Caco-2 (cell line): ENCODE measurements around the gene TTLL6. TPM values are rescaled to one million over a fixed set of nuclear protein-coding genes. Genes with fewer than 3 reads are reported as not detected.

Experiments used
- BruUV-seq: library from RNA; stranded (reverse); fragments of 400-500 nt; replicated peaks from 2 replicates; lab custom pipeline; 2021; lab: Mats Ljungman, UMichigan
- CTCF ChIA-PET: fragments of 300-600 bp; sonication (Branson Sonifier 250); formaldehyde crosslinking; loops from one replicate; lab custom pipeline; 2022; ENCODE audit warnings: antibody characterized with exemption; lab: Charles Lee
- POLR2A ChIA-PET: fragments of 300-600 bp; sonication (Branson Sonifier 250); formaldehyde crosslinking; loops from one replicate; lab custom pipeline; 2022; ENCODE audit warnings: antibody characterized with exemption; lab: Charles Lee
- DNase-seq, 2 experiments: peaks; one replicate each; pipeline versions ENCODE4 v3.0.0 to v3.0.0-alpha.2; 2020 to 2022
- H3K27me3 ChIP-seq: replicated peaks from 2 replicates; pipeline ENCODE4 v1.6.0; 2011; ENCODE audit warnings: low read length; ENCODE audit not compliant: control insufficient read depth, insufficient read depth
- H3K36me3 ChIP-seq: 2 replicates; pipeline ENCODE4 v1.5.1; 2011; ENCODE audit warnings: low read length; ENCODE audit not compliant: control insufficient read depth, insufficient read depth
- H3K4me1 ChIP-seq: fragments of 250-450 bp; sonication (Bioruptor Pico); 2 replicates; pipeline ENCODE4 v1.5.1; 2020; ENCODE audit warnings: mild to moderate bottlenecking
- H3K4me3 ChIP-seq: 2 replicates; pipeline ENCODE4 v1.5.1; 2011; ENCODE audit warnings: low read depth, mild to moderate bottlenecking, control low read depth, low read length
- H3K9me3 ChIP-seq: fragments of 250-450 bp; sonication (Bioruptor Pico); 2 replicates; pipeline ENCODE4 v1.5.1; 2020; ENCODE audit warnings: mild to moderate bottlenecking, moderate library complexity
- H3K27ac Mint-ChIP-seq: one replicate; pipeline ENCODE4 v1.8.0; 2022; ENCODE audit warnings: mixed read lengths; ENCODE audit not compliant: unreplicated experiment
- H3K27me3 Mint-ChIP-seq: one replicate; pipeline ENCODE4 v1.8.0; 2022; ENCODE audit warnings: mixed read lengths; ENCODE audit not compliant: insufficient read depth, unreplicated experiment
- H3K36me3 Mint-ChIP-seq: one replicate; pipeline ENCODE4 v1.8.0; 2022; ENCODE audit warnings: mild to moderate bottlenecking, mixed read lengths; ENCODE audit not compliant: insufficient read depth, unreplicated experiment
- H3K4me1 Mint-ChIP-seq: one replicate; pipeline ENCODE4 v1.8.0; 2022; ENCODE audit warnings: low read depth, mixed read lengths; ENCODE audit not compliant: unreplicated experiment
- H3K4me3 Mint-ChIP-seq: one replicate; pipeline ENCODE4 v1.8.0; 2022; ENCODE audit warnings: mild to moderate bottlenecking, moderate library complexity, mixed read lengths; ENCODE audit not compliant: unreplicated experiment
- H3K9me3 Mint-ChIP-seq: one replicate; pipeline ENCODE4 v1.8.0; 2022; ENCODE audit warnings: mixed read lengths; ENCODE audit not compliant: unreplicated experiment
- intact Hi-C: fragments of 100-400 bp; cut with micrococcal nuclease; formaldehyde crosslinking; loops from one replicate; pipeline ENCODE4 v1.10.0; 2022; ENCODE audit not compliant: unreplicated experiment
- total RNA-seq: library from RNA; stranded (reverse); gene quantifications from 2 replicates; pipeline ENCODE4 v1.2.3, GENCODE V29; 2022
- TF ChIP-seq, protein P1 (sequence below), 2 experiments: fragments of 200-600 bp in 1 of 2; IDR thresholded peaks; 1 replicate in 1 of 2; 2 replicates in 1 of 2; pipeline versions ENCODE4 v1.5.1 to v1.8.0; 2011 to 2022; ENCODE audit warnings: antibody characterized with exemption in 1 of 2, control low read depth in 1 of 2, inconsistent platforms in 1 of 2, low read depth in 1 of 2, low read length in 1 of 2, mild to moderate bottlenecking in 1 of 2, moderate library complexity in 1 of 2; ENCODE audit not compliant: insufficient read depth in 1 of 2, severe bottlenecking in 1 of 2, unreplicated experiment in 1 of 2

Gene TTLL6
- total RNA-seq, 1 experiment from 2014 or later = 0.16 TPM

GRCh38 chr17:48760411-48760810, 56.6 kb downstream of the TTLL6 start:
- no TSS peak for BruUV-seq
- H3K4me3 Mint-ChIP-seq = no peak overlapping the region
- no peaks in the 10 kb centered on the region for H3K36me3 ChIP-seq
- H3K4me1 ChIP-seq = no peaks in the 10 kb centered on the region
- H3K27me3 ChIP-seq = no peaks in the 10 kb centered on the region
- ChIA-PET CTCF (no interaction called here), POLR2A (no interaction called here)
- peaks cover 13% of the 10 kb centered on the region for H3K27me3 Mint-ChIP-seq
- no peaks in the 10 kb centered on the region for H3K9me3 Mint-ChIP-seq
- peaks cover 13% of the 10 kb centered on the region for H3K4me1 Mint-ChIP-seq
- no peaks in the 10 kb centered on the region for H3K36me3 Mint-ChIP-seq
- no peaks in the 10 kb centered on the region for H3K9me3 ChIP-seq
- no peak for DNase-seq
- intact Hi-C loops = no loop called here
- TF ChIP-seq, protein P1, sequence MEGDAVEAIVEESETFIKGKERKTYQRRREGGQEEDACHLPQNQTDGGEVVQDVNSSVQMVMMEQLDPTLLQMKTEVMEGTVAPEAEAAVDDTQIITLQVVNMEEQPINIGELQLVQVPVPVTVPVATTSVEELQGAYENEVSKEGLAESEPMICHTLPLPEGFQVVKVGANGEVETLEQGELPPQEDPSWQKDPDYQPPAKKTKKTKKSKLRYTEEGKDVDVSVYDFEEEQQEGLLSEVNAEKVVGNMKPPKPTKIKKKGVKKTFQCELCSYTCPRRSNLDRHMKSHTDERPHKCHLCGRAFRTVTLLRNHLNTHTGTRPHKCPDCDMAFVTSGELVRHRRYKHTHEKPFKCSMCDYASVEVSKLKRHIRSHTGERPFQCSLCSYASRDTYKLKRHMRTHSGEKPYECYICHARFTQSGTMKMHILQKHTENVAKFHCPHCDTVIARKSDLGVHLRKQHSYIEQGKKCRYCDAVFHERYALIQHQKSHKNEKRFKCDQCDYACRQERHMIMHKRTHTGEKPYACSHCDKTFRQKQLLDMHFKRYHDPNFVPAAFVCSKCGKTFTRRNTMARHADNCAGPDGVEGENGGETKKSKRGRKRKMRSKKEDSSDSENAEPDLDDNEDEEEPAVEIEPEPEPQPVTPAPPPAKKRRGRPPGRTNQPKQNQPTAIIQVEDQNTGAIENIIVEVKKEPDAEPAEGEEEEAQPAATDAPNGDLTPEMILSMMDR (IDR thresholded peaks at IDR 0.05; ENCODE audit: insufficient read depth in 1 of 2, low read depth in 1 of 2, low read length in 1 of 2, severe bottlenecking in 1 of 2, unreplicated experiment in 1 of 2) = no peak
- H3K4me3 ChIP-seq = no peak overlapping the region
- no peak overlapping the region for H3K27ac Mint-ChIP-seq

- CTCF ChIA-PET = interaction anchor here (1.2 kb wide), 1 partner anchor 32 kb away, joined by 3 read pairs; no protein-coding TSS in a partner anchor
- intact Hi-C loops = no loop called here
- Histone ChIP-seq H3K4me1 (no peaks in the 10 kb centered on the region), H3K9me3 (no peaks in the 10 kb centered on the region), H3K36me3 (no peaks in the 10 kb centered on the region), H3K4me3 (no peak overlapping the region), H3K27me3 (no peaks in the 10 kb centered on the region)
- H3K27me3 Mint-ChIP-seq = peaks cover 10% of the 10 kb centered on the region
- H3K4me3 Mint-ChIP-seq = no peak overlapping the region
- POLR2A ChIA-PET = no interaction called here
- DNase-seq = no peak
- TF ChIP-seq, protein P1 (IDR thresholded peaks at IDR 0.05; ENCODE audit: insufficient read depth in 1 of 2, low read depth in 1 of 2, low read length in 1 of 2, severe bottlenecking in 1 of 2, unreplicated experiment in 1 of 2) = no peak
- H3K27ac Mint-ChIP-seq = no peak overlapping the region
- no peaks in the 10 kb centered on the region for H3K9me3 Mint-ChIP-seq
- BruUV-seq = no TSS peak
- H3K4me1 Mint-ChIP-seq = peaks cover 13% of the 10 kb centered on the region
- no peaks in the 10 kb centered on the region for H3K36me3 Mint-ChIP-seq
Measured at GRCh38 chr17:48759288-48759687, 57.7 kb downstream of the TTLL6 start.

GRCh38 chr17:48757524-48757961, 59.5 kb downstream of the TTLL6 start:
- H3K4me3 Mint-ChIP-seq = no peak overlapping the region
- no TSS peak for BruUV-seq
- Histone ChIP-seq H3K4me1 (no peaks in the 10 kb centered on the region), H3K9me3 (no peaks in the 10 kb centered on the region), H3K36me3 (no peaks in the 10 kb centered on the region), H3K27me3 (no peaks in the 10 kb centered on the region), H3K4me3 (no peak overlapping the region)
- CTCF ChIA-PET = interaction anchor here (0.5 to 1.2 kb wide), 2 partner anchors 29 to 79 kb away, joined by 3 to 4 read pairs; partner anchors contain the start of gene HOXB13
- no peaks in the 10 kb centered on the region for H3K9me3 Mint-ChIP-seq
- no peak overlapping the region for H3K27ac Mint-ChIP-seq
- intact Hi-C loops = no loop called here
- no peak for DNase-seq
- POLR2A ChIA-PET = interaction anchor here (0.6 kb wide), 1 partner anchor 297 kb away, joined by 3 read pairs; no protein-coding TSS in a partner anchor
- TF ChIP-seq, protein P1 (IDR thresholded peaks at IDR 0.05; ENCODE audit: insufficient read depth in 1 of 2, low read depth in 1 of 2, low read length in 1 of 2, severe bottlenecking in 1 of 2, unreplicated experiment in 1 of 2) = no peak
- H3K27me3 Mint-ChIP-seq = peaks cover 1% of the 10 kb centered on the region
- peaks cover 13% of the 10 kb centered on the region for H3K4me1 Mint-ChIP-seq
- H3K36me3 Mint-ChIP-seq = no peaks in the 10 kb centered on the region
